ENCODE data around the gene FOLR1.

The FOLR1 gene

GRCh38 chr11:72244060-72244360 lies 52.1 kb downstream of the FOLR1 start, which contains the start of gene PHOX2A:
TSS of gene PHOX2A (minus strand) at chr11:72244176. CDS start at chr11:72244004, 172 bp downstream.
- no peak within 1 kb of the TSS for H3K4me3 ChIP-seq (ENCODE audit: low read depth, low read length)
- no peak for TF ChIP-seq CTCF (conservative IDR thresholded peaks at IDR 0.05; ENCODE audit: low read depth, low read length)
- no peak for DNase-seq (ENCODE audit: low read depth)

GRCh38 chr11:72244361-72245262 lies 52.7 kb downstream of the FOLR1 start:
- DNase-seq (ENCODE audit: low read depth) = no peak
- no peak overlapping the region for H3K4me3 ChIP-seq (ENCODE audit: low read depth, low read length)
- TF ChIP-seq CTCF (conservative IDR thresholded peaks at IDR 0.05; ENCODE audit: low read depth, low read length) = no peak

- no peak for DNase-seq (ENCODE audit: low read depth)
- TF ChIP-seq CTCF (conservative IDR thresholded peaks at IDR 0.05; ENCODE audit: low read depth, low read length) = no peak
- H3K4me3 ChIP-seq (ENCODE audit: low read depth, low read length) = no peak overlapping the region
Observed at GRCh38 chr11:72245263-72245816, 53.4 kb downstream of the FOLR1 start.

All from choroid plexus epithelial cell (primary cell).